Esophagus muscularis mucosa (tissue), 4 donors: Measurements from ENCODE around the gene PPIF. TPM values are rescaled to one million over a fixed set of nuclear protein-coding genes. Genes with fewer than 3 reads are reported as not detected.
A peak's percentile ranks its signal among the peaks of the same experiment; 100 is the strongest.

Source experiments
- DNase-seq: peaks from one replicate; pipeline ENCODE4 v3.0.0-alpha.2; 2017; ENCODE audit errors: extremely low spot score
- H3K27ac ChIP-seq, 4 donors: fragments of 200-600 bp; sonication (generic); replicated peaks in 1 of 4; 1 replicate in 3 of 4; 2 replicates in 1 of 4; pipeline ENCODE4 v1.5.1; 2016 to 2019; ENCODE audit warnings: mild to moderate bottlenecking in 1 of 4
- H3K27me3 ChIP-seq, 4 donors: fragments of 200-600 bp; sonication (generic); one replicate each; pipeline versions ENCODE4 v1.5.1 to v1.6.0; 2016 to 2019
- H3K36me3 ChIP-seq, 4 donors: fragments of 200-600 bp; sonication (generic); one replicate each; pipeline ENCODE4 v1.5.1; 2016 to 2019
- H3K4me1 ChIP-seq, 4 donors: fragments of 200-600 bp; sonication (generic); one replicate each; pipeline ENCODE4 v1.5.1; 2016 to 2019
- H3K4me3 ChIP-seq, 4 donors: fragments of 200-600 bp; sonication (generic); 1 replicate in 2 of 4; 2 replicates in 2 of 4; pipeline ENCODE4 v1.5.1; 2016 to 2019; ENCODE audit warnings: mild to moderate bottlenecking in 4 of 4, moderate library complexity in 1 of 4
- H3K9me3 ChIP-seq, 4 donors: fragments of 200-600 bp; sonication (generic); 1 replicate in 3 of 4; 2 replicates in 1 of 4; pipeline ENCODE4 v1.5.1; 2016 to 2019
- CTCF ChIP-seq, 3 experiments: fragments of 200-600 bp in 2 of 3; fragments of 450-650 bp in 1 of 3; sonication (generic) in 2 of 3; IDR thresholded peaks; one replicate each; pipeline ENCODE4 v1.5.1; 2017 to 2019; ENCODE audit warnings: antibody characterized with exemption in 3 of 3, mild to moderate bottlenecking in 2 of 3, moderate library complexity in 1 of 3
- EP300 ChIP-seq: sonication (generic); formaldehyde crosslinking; IDR thresholded peaks from one replicate; pipeline ENCODE4 v1.6.1; 2017; ENCODE audit warnings: antibody characterized with exemption
- POLR2A ChIP-seq: fragments of 450-650 bp; IDR thresholded peaks from one replicate; pipeline ENCODE4 v1.6.1; 2017; ENCODE audit warnings: antibody characterized with exemption, moderate library complexity, mild to moderate bottlenecking, low read depth
- POLR2AphosphoS5 ChIP-seq, 2 donors: sonication (generic); formaldehyde crosslinking; IDR thresholded peaks; one replicate each; pipeline ENCODE4 v1.6.1; 2017; ENCODE audit warnings: antibody characterized with exemption in 2 of 2
- WGBS: methylation state at CpG from one replicate; pipeline ENCODE4 v1.1.5; 2018; 5-methylcytosine and 5-hydroxymethylcytosine counted together
- intact Hi-C: fragments of 100-400 bp; cut with DNase I; formaldehyde crosslinking; loops from one replicate; pipeline ENCODE4 v1.15.1; 2023
- total RNA-seq, 4 donors: library from RNA; depleted of rRNA; stranded (reverse); fragments of >200 nt; gene quantifications; one replicate each; pipeline versions ENCODE4 v1.1.0 to v1.2.1, GENCODE V29; 2016

PPIF gene
- total RNA-seq, 4 donors from 2014 or later, result 19.5 to 42.2 (median 24.4) TPM

- WGBS, result 68% methylated on average over 4 of the region's 5 CpGs
- Histone ChIP-seq H3K27me3 (no peaks in the 10 kb centered on the region), H3K36me3 (no peaks in the 10 kb centered on the region), H3K4me3 (peak overlapping the region in 1 of 4 donors; percentile 28), H3K27ac (no peak overlapping the region), H3K4me1 (no peaks in the 10 kb centered on the region), H3K9me3 (no peaks in the 10 kb centered on the region)
- no peak for DNase-seq
- intact Hi-C loops, result loop anchor here (5.0 kb wide), 1 partner anchor 38 kb away; no protein-coding TSS in a partner anchor
- no peak for TF ChIP-seq POLR2A
- no peak for TF ChIP-seq CTCF (IDR thresholded peaks at IDR 0.05)
- TF ChIP-seq EP300, result no peak
- TF ChIP-seq POLR2AphosphoS5 (IDR thresholded peaks at IDR 0.05), result no peak
Observed at GRCh38 chr10:79404690-79405131, 57.4 kb downstream of the PPIF start.

Other genes with a start within 250 kb of the PPIF start
- gene ZCCHC24, start 98.2 kb downstream of the PPIF start, total RNA-seq, result 100 to 1,000 TPM; 100 to 156 (median 120) TPM
- under 1 TPM in 3 of 4 donors, not detected in 1; 0.11 to 0.42 (median 0.17) TPM for gene EIF5AL1, start 165.1 kb downstream of the PPIF start, total RNA-seq
- gene SFTPA2, start 212.9 kb downstream of the PPIF start, total RNA-seq, result 10 to 100 TPM in 1 of 4 donors, 1 to 10 TPM in 2, not detected in 1; 7.5 to 12.9 (median 8.3) TPM